GM12878 (cell line): ENCODE measurements around the gene CSH2. TPM values are rescaled to one million over a fixed set of nuclear protein-coding genes. Genes with fewer than 3 reads are reported as not detected.

ENCODE experiments used
- ATAC-seq: fragments of 200-7000 bp; cut with Tn5 transposase; 3 replicates; pipeline ENCODE4 v1.9.1; 2020; ENCODE audit warnings: mild to moderate bottlenecking, moderate library complexity
- BruUV-seq: library from RNA; stranded (reverse); fragments of 400-500 nt; replicated peaks from 2 replicates; lab custom pipeline; 2021; lab: Mats Ljungman, UMichigan
- CTCF ChIA-PET: fragments of 300-600 bp; sonication (Branson Sonifier 250); formaldehyde crosslinking; extraction: SDS; loops from one replicate; lab custom pipeline; 2021; ENCODE audit warnings: inconsistent platforms; lab: Yijun Ruan, JAX
- POLR2A ChIA-PET: fragments of 350-600 bp; formaldehyde crosslinking; extraction: SDS; loops from one replicate; lab custom pipeline; 2021; ENCODE audit warnings: inconsistent platforms; lab: Charles Lee
- RAD21 ChIA-PET: fragments of 300-600 bp; sonication (Branson Sonifier 250); formaldehyde crosslinking; loops from one replicate; lab custom pipeline; 2023; ENCODE audit warnings: antibody characterized with exemption; ENCODE audit not compliant: unreplicated experiment; lab: Charles Lee
- SMC1A ChIA-PET: fragments of 300-600 bp; sonication (Branson Sonifier 250); formaldehyde crosslinking; loops from one replicate; lab custom pipeline; 2023; ENCODE audit not compliant: unreplicated experiment, uncharacterized antibody; lab: Charles Lee
- DNase-seq: peaks from one replicate; pipeline ENCODE4 v3.0.0-alpha.2; 2011; ENCODE audit warnings: low read depth, low spot score
- FAIRE-seq: peaks from 3 replicates; lab custom pipeline; 2011; peaks lifted over from hg19 to GRCh38; lab: Jason Lieb, UNC
- H2AFZ ChIP-seq: 2 replicates; pipeline ENCODE4 v1.6.0; 2011; ENCODE audit warnings: low read depth, low read length, control low read depth; ENCODE audit not compliant: control insufficient read depth
- H3K27ac ChIP-seq: 2 replicates; pipeline ENCODE4 v1.5.1; 2011; ENCODE audit warnings: control low read depth; ENCODE audit not compliant: control insufficient read depth, insufficient read depth
- H3K27me3 ChIP-seq, 2 experiments: replicated peaks in 1 of 2; 2 replicates each; pipeline versions ENCODE4 v1.6.0 to v1.6.1; 2011; ENCODE audit warnings: low read length in 1 of 2; ENCODE audit not compliant: control insufficient read depth in 2 of 2, insufficient read depth in 2 of 2
- H3K36me3 ChIP-seq, 2 experiments: 2 replicates each; pipeline ENCODE4 v1.5.1; 2011; ENCODE audit warnings: low read length in 1 of 2; ENCODE audit not compliant: control insufficient read depth in 2 of 2, insufficient read depth in 2 of 2
- H3K4me1 ChIP-seq: 2 replicates; pipeline ENCODE4 v1.6.1; 2011; ENCODE audit warnings: mild to moderate bottlenecking, low read length, moderate library complexity, mixed read lengths; ENCODE audit not compliant: control insufficient read depth, insufficient read depth
- H3K4me2 ChIP-seq: 2 replicates; pipeline ENCODE4 v1.6.0; 2011; ENCODE audit warnings: control low read depth; ENCODE audit not compliant: control insufficient read depth, insufficient read depth
- H3K4me3 ChIP-seq: fragments of 200-600 bp; sonication (generic); 2 replicates; pipeline ENCODE4 v1.5.1; 2016
- H3K79me2 ChIP-seq: 2 replicates; pipeline ENCODE4 v1.6.0; 2011; ENCODE audit warnings: low read length; ENCODE audit not compliant: control insufficient read depth, insufficient read depth
- H3K9ac ChIP-seq: 2 replicates; pipeline ENCODE4 v1.8.0; 2011; ENCODE audit warnings: low read length, control low read depth, mixed read lengths; ENCODE audit not compliant: control insufficient read depth, insufficient read depth
- H3K9me3 ChIP-seq: replicated peaks from 3 replicates; pipeline ENCODE4 v1.5.1; 2011; ENCODE audit warnings: mild to moderate bottlenecking, low read length; ENCODE audit not compliant: control insufficient read depth, insufficient read depth
- H4K20me1 ChIP-seq: 2 replicates; pipeline ENCODE4 v1.6.0; 2011; ENCODE audit not compliant: control insufficient read depth, insufficient read depth
- E2F8 ChIP-seq: fragments of 450-650 bp; IDR thresholded peaks from 2 replicates; pipeline ENCODE4 v1.6.1; 2018; ENCODE audit warnings: mild to moderate bottlenecking, low read depth, moderate library complexity; ENCODE audit not compliant: partially characterized antibody
- FOXK2 ChIP-seq: fragments of 450-650 bp; IDR thresholded peaks from 2 replicates; pipeline ENCODE4 v1.6.1; 2017; ENCODE audit warnings: mild to moderate bottlenecking, moderate library complexity
- IRF4 ChIP-seq: IDR thresholded peaks from 2 replicates; pipeline ENCODE4 v1.6.1; 2011; ENCODE audit warnings: low read depth, low read length
- KAT2A ChIP-seq: conservative IDR thresholded peaks from 2 replicates; pipeline ENCODE4 v1.6.1; 2011; ENCODE audit warnings: low read depth, low read length; ENCODE audit not compliant: control insufficient read depth
- LARP7 ChIP-seq: fragments of 450-650 bp; IDR thresholded peaks from 2 replicates; pipeline ENCODE4 v1.6.1; 2017; ENCODE audit warnings: mild to moderate bottlenecking
- NFYA ChIP-seq: IDR thresholded peaks from 2 replicates; pipeline ENCODE4 v1.6.1; 2011; ENCODE audit warnings: low read depth, mild to moderate bottlenecking, low read length, improper control_type of control experiment, borderline replicate concordance
- NFYB ChIP-seq: IDR thresholded peaks from 2 replicates; pipeline ENCODE4 v1.6.1; 2011; ENCODE audit warnings: low read depth, mild to moderate bottlenecking, low read length, improper control_type of control experiment, moderate library complexity; ENCODE audit not compliant: insufficient read depth
- NRF1 ChIP-seq: conservative IDR thresholded peaks from 2 replicates; pipeline ENCODE4 v1.6.1; 2011; ENCODE audit warnings: mild to moderate bottlenecking, low read depth, low read length, improper control_type of control experiment
- PAX5 ChIP-seq: IDR thresholded peaks from 2 replicates; pipeline ENCODE4 v1.6.1; 2011; ENCODE audit warnings: low read depth, low read length, borderline replicate concordance
- PML ChIP-seq: IDR thresholded peaks from 2 replicates; pipeline ENCODE4 v1.6.1; 2012; ENCODE audit warnings: low read length, inconsistent platforms
- RBBP5 ChIP-seq: fragments of 200-600 bp; sonication (generic); conservative IDR thresholded peaks from 2 replicates; pipeline ENCODE4 v1.6.1; 2016
- SP1 ChIP-seq: IDR thresholded peaks from one replicate; pipeline ENCODE4 v1.6.1; 2011; ENCODE audit warnings: low read depth, low read length
- SREBF1 ChIP-seq: IDR thresholded peaks from 2 replicates; pipeline ENCODE4 v1.6.1; 2012; ENCODE audit warnings: mild to moderate bottlenecking, low read length
- ZNF274 ChIP-seq: IDR thresholded peaks from one replicate; pipeline ENCODE4 v1.8.0; 2011; ENCODE audit not compliant: insufficient read length, insufficient read depth
- ZNF622 ChIP-seq: fragments of 450-650 bp; IDR thresholded peaks from 2 replicates; pipeline ENCODE4 v1.6.1; 2017; ENCODE audit warnings: mild to moderate bottlenecking, inconsistent platforms
- WGBS: methylation state at CpG from one replicate; pipeline ENCODE4 v1.1.6; 2016; ENCODE audit warnings: low lambda C conversion rate; ENCODE audit not compliant: insufficient replicate concordance, insufficient coverage; ENCODE audit errors: missing lambda C conversion rate; 5-methylcytosine and 5-hydroxymethylcytosine counted together
- in situ Hi-C: fragments of 300-500 bp; cut with MboI; formaldehyde crosslinking; loops from 9 replicates; pipeline ENCODE4 v1.14.3; 2018; ENCODE audit warnings: mixed read lengths
- intact Hi-C: fragments of 100-400 bp; cut with micrococcal nuclease; formaldehyde crosslinking; loops from one replicate; pipeline ENCODE4 v1.14.2; 2022; ENCODE audit not compliant: unreplicated experiment
- polyA plus RNA-seq, 11 experiments: library from polyadenylated mRNA; depleted of rRNA in 4 of 11; unstranded in 6 of 11; stranded (reverse) in 5 of 11; fragments of >200 nt; fragmentation: Nextera tagmentation in 4 of 11; fragmentation: Illumina TruSeq in 1 of 11; extraction: Ambion mirVana in 4 of 11; extraction: Trizol in 1 of 11; gene quantifications; 1 replicate in 1 of 11; 2 replicates in 10 of 11; pipeline versions ENCODE4 v1.2.1 to v1.2.3, GENCODE V29; 2011 to 2016; ENCODE audit warnings: inconsistent platforms in 2 of 11, missing spikeins in 2 of 11, low read depth in 1 of 11
- total RNA-seq, 4 experiments: library from RNA; depleted of rRNA in 3 of 4; stranded (reverse); fragments of >200 nt in 3 of 4; fragmentation: Illumina TruSeq in 1 of 4; extraction: Trizol in 1 of 4; gene quantifications; 2 replicates each; pipeline versions ENCODE4 v1.2.1 to v1.2.3, GENCODE V29; 2013 to 2021
- TF ChIP-seq, protein P1 (sequence below): fragments of 450-650 bp; IDR thresholded peaks from 2 replicates; pipeline ENCODE4 v1.6.1; 2017; ENCODE audit warnings: borderline replicate concordance

CSH2 gene
- total and polyA plus RNA-seq, 10 of the 15 experiments (the other 5 are each of a cell fraction or from before 2014, with no cell fraction given) = not detected

- peaks cover 1% of the 10 kb centered on the region; the same call in 2 of the 3 replicates for H3K9me3 ChIP-seq
- no peak overlapping the region for H3K4me3 ChIP-seq
- 71% methylated on average over 2 of the region's 2 CpGs for WGBS
- POLR2A ChIA-PET = interaction anchor here (0.5 to 0.9 kb wide), 2 partner anchors 167 to 185 kb away, joined by 3 read pairs; partner anchors contain the start of gene ICAM2
- no peak overlapping the region for H3K4me2 ChIP-seq
- BruUV-seq = no TSS peak
- ATAC-seq (no peak), DNase-seq (no peak)
- RAD21 ChIA-PET = no interaction called here
- H3K4me1 ChIP-seq = peaks cover 6% of the 10 kb centered on the region
- no peaks in the 10 kb centered on the region for H3K79me2 ChIP-seq
- in situ Hi-C loops = no loop called here
- intact Hi-C loops = no loop called here
- no peaks in the 10 kb centered on the region for H3K36me3 ChIP-seq
- TF ChIP-seq NRF1 (no peak), NFYB (no peak), SP1 (no peak), NFYA (no peak), FOXK2 (no peak), KAT2A (no peak), PAX5 (no peak), LARP7 (no peak), E2F8 (no peak), RBBP5 (no peak), ZNF274 (no peak), PML (no peak), SREBF1 (no peak), IRF4 (no peak), ZNF622 (no peak)
- TF ChIP-seq, protein P1, sequence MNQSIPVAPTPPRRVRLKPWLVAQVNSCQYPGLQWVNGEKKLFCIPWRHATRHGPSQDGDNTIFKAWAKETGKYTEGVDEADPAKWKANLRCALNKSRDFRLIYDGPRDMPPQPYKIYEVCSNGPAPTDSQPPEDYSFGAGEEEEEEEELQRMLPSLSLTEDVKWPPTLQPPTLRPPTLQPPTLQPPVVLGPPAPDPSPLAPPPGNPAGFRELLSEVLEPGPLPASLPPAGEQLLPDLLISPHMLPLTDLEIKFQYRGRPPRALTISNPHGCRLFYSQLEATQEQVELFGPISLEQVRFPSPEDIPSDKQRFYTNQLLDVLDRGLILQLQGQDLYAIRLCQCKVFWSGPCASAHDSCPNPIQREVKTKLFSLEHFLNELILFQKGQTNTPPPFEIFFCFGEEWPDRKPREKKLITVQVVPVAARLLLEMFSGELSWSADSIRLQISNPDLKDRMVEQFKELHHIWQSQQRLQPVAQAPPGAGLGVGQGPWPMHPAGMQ = no peak
- TF ChIP-seq, all 136 proteins: peak for 0
- SMC1A ChIA-PET = interaction anchor here (0.7 kb wide), 1 partner anchor 99 kb away, joined by 3 read pairs; no protein-coding TSS in a partner anchor
- Histone ChIP-seq H3K27ac (no peak overlapping the region), H2AFZ (no peak overlapping the region), H4K20me1 (no peaks in the 10 kb centered on the region), H3K27me3 (peaks cover 0 to 1% of the 10 kb centered on the region in 2 experiments; a peak in 1 of 4 replicates), H3K9ac (no peak overlapping the region)
- CTCF ChIA-PET = interaction anchor here (1.3 to 1.6 kb wide), 3 partner anchors 12 to 93 kb away, joined by 3 to 6 read pairs (median 5); no protein-coding TSS in a partner anchor
- FAIRE-seq = no peak
These were observed 20.2 kb downstream of the CSH2 start for GRCh38 chr17:63853260-63853659.
